Measurements from ENCODE around the gene VTA1.
"Not testable (repeated sequence)": the region's sequence is repeated elsewhere in the genome, so short reads cannot be mapped to it uniquely, and the experiment has no call there.

Gene VTA1

DNA sequence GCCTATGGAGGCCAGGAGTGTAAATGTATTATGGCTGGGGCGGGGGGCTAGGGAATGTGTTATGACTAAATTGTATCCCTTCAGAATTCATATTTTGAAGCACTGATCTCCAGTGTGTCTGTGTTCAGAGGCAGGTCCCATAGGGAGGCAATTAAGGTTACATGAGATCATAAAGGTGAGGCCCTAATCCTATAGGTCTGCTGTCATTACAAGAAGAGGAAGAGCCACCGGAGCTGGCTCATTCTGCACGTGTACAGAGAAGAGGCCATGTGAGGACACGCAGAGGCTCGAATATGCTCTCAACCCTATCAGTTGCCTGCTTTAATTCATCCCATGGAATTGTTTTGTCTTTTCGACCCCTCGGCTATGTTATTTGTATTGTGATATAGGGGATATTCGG, 76.9 kb downstream of the VTA1 start:
- H3K4me3 Mint-ChIP-seq, result no peak overlapping the region
- H3K36me3 Mint-ChIP-seq (ENCODE audit: low read depth), result peaks cover 2% of the 10 kb centered on the region
- H3K27me3 Mint-ChIP-seq (ENCODE audit: low read depth), result no peaks in the 10 kb centered on the region
- H3K27ac Mint-ChIP-seq, result no peak overlapping the region
- H3K4me1 Mint-ChIP-seq (ENCODE audit: low read depth), result no peaks in the 10 kb centered on the region
- no peak for DNase-seq (ENCODE audit: low spot score)
- no peaks in the 10 kb centered on the region for H3K9me3 Mint-ChIP-seq

DNA sequence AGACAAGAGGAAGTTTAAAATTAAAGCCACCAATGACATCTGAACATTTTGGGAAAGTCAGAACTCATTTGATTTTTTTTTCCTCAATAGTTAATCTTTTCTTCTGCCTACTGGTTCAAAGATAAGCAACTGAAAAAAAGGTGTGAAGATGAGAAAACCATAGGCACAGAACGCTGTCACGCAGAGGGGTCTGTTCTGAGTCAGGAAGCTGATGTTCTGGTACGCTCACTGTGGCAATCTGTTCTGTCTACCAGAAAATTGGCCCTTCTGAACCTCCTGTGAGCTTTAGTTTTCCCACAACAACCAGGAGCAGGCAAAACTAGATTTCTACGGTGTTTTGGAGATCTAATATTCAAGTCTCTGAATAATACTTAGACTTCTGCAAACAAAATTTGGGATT, 78.1 kb downstream of the VTA1 start:
- no peak overlapping the region for H3K4me3 Mint-ChIP-seq
- H3K9me3 Mint-ChIP-seq, result peaks cover 4% of the 10 kb centered on the region
- H3K36me3 Mint-ChIP-seq (ENCODE audit: low read depth), result no peaks in the 10 kb centered on the region
- no peaks in the 10 kb centered on the region for H3K27me3 Mint-ChIP-seq (ENCODE audit: low read depth)
- H3K27ac Mint-ChIP-seq, result no peak overlapping the region
- no peaks in the 10 kb centered on the region for H3K4me1 Mint-ChIP-seq (ENCODE audit: low read depth)
- DNase-seq (ENCODE audit: low spot score), result no peak

DNA sequence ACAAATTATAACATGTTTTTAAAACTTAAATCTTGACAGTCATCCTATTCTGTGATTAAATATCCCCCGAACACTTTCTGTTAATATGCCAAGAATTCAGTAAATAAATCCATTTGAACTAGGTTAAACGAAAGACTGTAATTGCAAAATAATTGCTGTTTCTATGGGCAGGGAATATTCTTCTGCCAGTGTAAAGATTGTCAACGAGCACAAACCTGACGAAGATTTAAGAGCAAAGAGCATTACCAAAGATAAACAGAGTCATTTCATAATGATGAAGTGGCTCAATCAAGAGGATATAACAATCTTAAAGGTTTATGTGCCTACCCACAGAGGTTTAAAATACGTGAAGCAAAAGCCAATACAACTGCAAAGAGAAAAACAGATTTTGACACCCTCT, 78.5 kb downstream of the VTA1 start:
- no peak overlapping the region for H3K27ac Mint-ChIP-seq
- H3K36me3 Mint-ChIP-seq (ENCODE audit: low read depth), result no peaks in the 10 kb centered on the region
- H3K4me3 Mint-ChIP-seq, result no peak overlapping the region
- peaks cover 7% of the 10 kb centered on the region for H3K9me3 Mint-ChIP-seq
- DNase-seq (ENCODE audit: low spot score), result no peak
- no peaks in the 10 kb centered on the region for H3K27me3 Mint-ChIP-seq (ENCODE audit: low read depth)
- no peaks in the 10 kb centered on the region for H3K4me1 Mint-ChIP-seq (ENCODE audit: low read depth)

DNA sequence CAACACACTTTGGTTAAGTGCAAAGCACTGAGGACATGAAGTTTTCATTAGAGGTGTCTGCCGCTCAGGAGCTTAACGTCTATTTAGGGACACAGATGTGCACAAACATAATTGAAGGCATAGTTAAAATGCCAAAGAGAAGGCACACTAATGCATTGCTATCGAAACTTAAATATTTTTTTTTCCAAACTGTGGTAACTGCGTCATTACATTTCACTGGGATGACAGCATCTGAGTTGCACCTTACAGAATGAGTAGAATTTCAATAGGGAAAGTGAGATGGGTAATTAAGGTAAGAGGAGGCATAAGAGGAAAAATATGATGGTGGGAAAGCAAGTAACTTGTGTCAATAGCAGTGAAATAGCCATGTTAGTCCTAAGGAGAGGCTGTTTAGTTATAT, 79.7 kb downstream of the VTA1 start:
- DNase-seq (ENCODE audit: low spot score), result no peak
- peaks cover 7% of the 10 kb centered on the region for H3K9me3 Mint-ChIP-seq
- no peak overlapping the region for H3K27ac Mint-ChIP-seq
- no peaks in the 10 kb centered on the region for H3K27me3 Mint-ChIP-seq (ENCODE audit: low read depth)
- no peaks in the 10 kb centered on the region for H3K4me1 Mint-ChIP-seq (ENCODE audit: low read depth)
- H3K4me3 Mint-ChIP-seq, result no peak overlapping the region
- no peaks in the 10 kb centered on the region for H3K36me3 Mint-ChIP-seq (ENCODE audit: low read depth)

DNA sequence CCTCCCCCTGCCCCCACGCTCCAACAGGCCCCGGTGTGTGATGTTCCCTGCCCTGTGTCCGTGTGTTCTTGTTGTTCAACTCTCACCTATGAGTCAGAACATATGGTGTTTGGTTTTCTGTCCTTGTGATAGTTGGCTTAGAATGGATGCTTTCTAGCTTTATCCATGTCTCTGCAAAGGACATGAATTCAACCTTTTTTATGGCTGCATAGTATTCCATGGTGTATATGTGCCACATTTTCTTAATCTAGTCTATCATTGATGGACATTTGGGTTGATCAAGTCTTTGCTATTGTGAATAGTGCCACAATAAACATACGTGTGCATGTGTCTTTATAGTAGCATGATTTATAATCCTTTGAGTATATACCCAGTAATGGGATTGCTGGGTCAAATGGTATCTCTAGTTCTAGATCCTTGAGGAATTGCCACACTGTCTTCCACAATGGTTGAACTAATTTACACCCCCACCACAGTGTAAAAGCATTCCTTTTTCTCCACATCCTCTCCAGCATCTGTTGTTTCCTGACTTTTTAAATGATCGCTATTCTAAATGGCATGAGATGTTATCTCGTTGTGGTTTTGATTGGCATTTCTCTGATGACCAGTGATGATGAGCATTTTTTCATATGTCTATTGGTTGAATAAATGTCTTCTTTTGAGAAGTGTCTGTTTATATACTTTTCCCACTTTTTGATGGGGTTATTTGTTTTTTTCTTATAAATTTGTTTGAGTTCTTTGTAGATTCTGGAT, 82.6 kb downstream of the VTA1 start:
- not testable (repeated sequence) for DNase-seq (ENCODE audit: low spot score); H3K27me3 Mint-ChIP-seq (ENCODE audit: low read depth); H3K36me3 Mint-ChIP-seq (ENCODE audit: low read depth); H3K9me3 Mint-ChIP-seq; H3K4me1 Mint-ChIP-seq (ENCODE audit: low read depth); H3K4me3 Mint-ChIP-seq; H3K27ac Mint-ChIP-seq

DNA sequence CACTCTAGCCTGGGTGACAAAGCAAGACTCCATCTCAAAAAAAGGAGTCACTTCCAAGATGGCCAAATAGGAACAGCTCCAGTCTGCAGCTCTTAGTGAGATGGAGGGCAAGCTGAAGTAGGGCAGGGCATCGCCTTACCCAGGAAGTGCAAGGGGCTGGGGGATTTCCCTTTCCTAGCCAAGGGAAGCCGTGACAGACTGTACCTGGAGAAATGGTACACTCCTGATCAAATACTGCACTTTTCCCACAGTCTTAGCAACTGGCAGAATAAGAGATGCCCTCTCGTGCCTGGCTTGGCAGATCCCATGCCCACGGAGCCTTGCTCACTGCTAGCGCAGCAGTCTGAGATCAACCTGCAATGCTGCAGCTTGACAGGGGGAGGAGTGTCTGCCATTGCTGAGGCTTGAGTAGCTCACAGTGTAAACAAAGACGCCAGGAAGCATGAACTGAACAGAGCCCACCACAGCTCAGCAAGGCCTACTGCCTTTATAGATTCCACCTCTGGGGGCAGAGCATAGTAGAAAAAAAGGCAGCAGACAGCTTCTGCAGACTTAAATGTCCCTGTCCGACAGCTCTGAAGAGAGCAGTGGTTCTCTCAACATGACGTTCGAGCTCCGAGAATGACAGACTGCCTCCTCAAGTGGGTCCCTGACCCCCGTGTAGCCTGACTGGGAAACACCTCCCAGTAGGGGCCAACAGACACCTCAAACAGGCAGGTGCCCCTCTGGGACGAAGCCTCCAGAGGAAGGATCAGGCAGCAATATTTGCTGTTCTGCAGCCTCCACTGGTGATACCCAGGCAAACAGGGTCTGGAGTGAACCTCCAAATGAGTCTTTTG, 85.4 kb downstream of the VTA1 start:
- not testable (repeated sequence) for H3K4me3 Mint-ChIP-seq; H3K27me3 Mint-ChIP-seq (ENCODE audit: low read depth); H3K9me3 Mint-ChIP-seq; H3K36me3 Mint-ChIP-seq (ENCODE audit: low read depth); DNase-seq (ENCODE audit: low spot score); H3K4me1 Mint-ChIP-seq (ENCODE audit: low read depth); H3K27ac Mint-ChIP-seq

DNA sequence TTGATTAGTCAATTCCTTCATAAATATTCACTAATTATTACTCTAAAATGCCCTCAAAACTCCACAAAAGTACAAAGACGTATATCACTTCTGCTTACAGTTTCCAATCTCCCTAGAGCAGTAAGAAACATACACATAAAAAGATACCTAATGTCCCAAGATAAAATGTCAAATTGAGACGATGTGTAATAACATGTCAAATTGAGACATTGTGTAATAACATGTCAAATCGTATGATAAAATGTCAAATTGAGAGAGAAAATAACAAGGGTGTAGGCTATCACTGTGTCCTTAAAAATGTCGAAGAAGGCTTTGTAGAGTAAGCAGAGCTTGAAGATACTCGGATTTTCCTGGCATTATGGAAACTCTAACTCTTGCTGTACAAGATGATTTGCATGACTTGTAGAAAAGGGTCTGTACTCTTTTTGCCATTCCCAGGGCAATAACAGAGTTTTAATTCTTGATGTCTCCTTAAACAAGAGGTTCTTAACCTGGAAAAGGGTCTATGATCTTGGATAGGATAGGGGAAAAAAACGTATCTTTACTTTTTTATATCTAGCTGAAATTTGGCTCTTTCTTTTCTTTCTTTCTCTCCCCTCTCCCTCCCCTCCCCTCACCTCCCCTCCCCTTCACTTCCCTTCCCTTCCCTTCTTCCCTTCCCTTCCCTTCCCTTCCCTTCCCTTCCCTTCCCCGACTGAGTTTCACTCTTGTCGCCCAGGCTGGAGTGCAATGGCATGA, 87.1 kb downstream of the VTA1 start:
- no peak overlapping the region for H3K27ac Mint-ChIP-seq
- H3K36me3 Mint-ChIP-seq (ENCODE audit: low read depth), result no peaks in the 10 kb centered on the region
- peaks cover 7% of the 10 kb centered on the region for H3K27me3 Mint-ChIP-seq (ENCODE audit: low read depth)
- H3K9me3 Mint-ChIP-seq, result peaks cover 7% of the 10 kb centered on the region
- H3K4me3 Mint-ChIP-seq, result no peak overlapping the region
- no peaks in the 10 kb centered on the region for H3K4me1 Mint-ChIP-seq (ENCODE audit: low read depth)
- no peak for DNase-seq (ENCODE audit: low spot score)

DNA sequence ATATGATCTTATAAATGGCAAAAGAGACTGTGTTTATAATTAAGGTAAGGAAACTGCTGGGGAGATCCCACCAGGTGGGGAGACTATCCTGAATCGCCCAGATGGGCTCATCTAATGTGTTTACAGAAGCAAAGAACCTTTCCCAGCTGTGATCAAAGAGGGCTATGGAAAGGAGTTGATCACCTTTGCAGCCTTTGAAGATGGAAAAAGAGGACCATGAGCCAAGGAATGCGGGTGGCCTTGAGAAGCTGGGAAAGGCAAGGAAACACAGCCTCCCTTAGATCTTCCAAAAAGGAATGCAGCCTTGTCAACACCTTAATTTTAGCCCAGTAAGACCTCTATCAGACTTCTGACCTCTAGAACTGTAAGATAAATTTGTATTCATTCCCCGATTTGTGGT, 88.2 kb downstream of the VTA1 start:
- Mint-ChIP-seq H3K27ac (no peak overlapping the region), H3K36me3 (ENCODE audit: low read depth) (no peaks in the 10 kb centered on the region), H3K4me3 (no peak overlapping the region), H3K4me1 (ENCODE audit: low read depth) (no peaks in the 10 kb centered on the region), H3K9me3 (peaks cover 2% of the 10 kb centered on the region), H3K27me3 (ENCODE audit: low read depth) (peaks cover 7% of the 10 kb centered on the region)
- no peak for DNase-seq (ENCODE audit: low spot score)

DNA sequence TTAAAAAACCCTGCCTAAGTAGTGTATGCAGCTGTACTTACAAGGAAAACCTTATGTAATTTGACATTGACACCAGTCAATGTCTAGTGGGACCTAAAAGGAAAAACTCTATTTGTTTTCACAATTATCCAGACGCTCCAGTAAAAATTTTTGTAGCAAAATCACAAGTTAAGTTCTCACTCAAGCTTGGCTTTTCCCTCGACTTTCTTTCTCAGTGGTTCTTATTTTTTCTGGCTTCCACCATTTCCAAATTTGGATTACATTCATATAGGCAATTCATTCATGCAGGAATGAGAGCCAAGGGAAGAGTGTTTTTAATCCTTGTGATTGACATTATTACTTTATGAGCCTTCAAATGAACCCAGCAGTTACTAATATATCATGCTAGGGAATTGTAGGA, 88.7 kb downstream of the VTA1 start:
- H3K4me1 Mint-ChIP-seq (ENCODE audit: low read depth), result no peaks in the 10 kb centered on the region
- H3K9me3 Mint-ChIP-seq, result no peaks in the 10 kb centered on the region
- H3K27me3 Mint-ChIP-seq (ENCODE audit: low read depth), result peaks cover 7% of the 10 kb centered on the region
- no peak overlapping the region for H3K4me3 Mint-ChIP-seq
- no peak for DNase-seq (ENCODE audit: low spot score)
- no peak overlapping the region for H3K27ac Mint-ChIP-seq
- no peaks in the 10 kb centered on the region for H3K36me3 Mint-ChIP-seq (ENCODE audit: low read depth)

DNA sequence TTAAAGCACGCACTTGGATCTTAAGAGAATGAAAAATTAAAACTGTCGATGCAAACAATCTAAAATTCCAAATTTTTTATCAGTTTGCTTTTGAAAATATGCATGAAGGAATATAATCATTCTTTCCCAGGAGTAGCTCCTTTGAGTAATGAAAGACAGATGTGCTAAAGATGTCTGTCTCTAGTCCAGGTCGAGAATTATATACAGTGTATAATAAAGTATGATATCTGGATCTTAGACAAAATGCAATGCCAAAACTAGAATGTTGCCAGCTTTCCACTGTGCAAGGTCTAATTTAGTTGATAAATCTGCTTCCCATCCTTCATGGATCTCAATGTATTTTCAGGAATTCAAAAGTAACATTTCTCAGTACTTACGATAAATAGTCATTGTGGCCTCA, 89.6 kb downstream of the VTA1 start:
- Mint-ChIP-seq H3K36me3 (ENCODE audit: low read depth) (no peaks in the 10 kb centered on the region), H3K4me1 (ENCODE audit: low read depth) (no peaks in the 10 kb centered on the region), H3K27me3 (ENCODE audit: low read depth) (peaks cover 7% of the 10 kb centered on the region), H3K9me3 (no peaks in the 10 kb centered on the region), H3K4me3 (no peak overlapping the region), H3K27ac (no peak overlapping the region)
- DNase-seq (ENCODE audit: low spot score), result no peak

DNA sequence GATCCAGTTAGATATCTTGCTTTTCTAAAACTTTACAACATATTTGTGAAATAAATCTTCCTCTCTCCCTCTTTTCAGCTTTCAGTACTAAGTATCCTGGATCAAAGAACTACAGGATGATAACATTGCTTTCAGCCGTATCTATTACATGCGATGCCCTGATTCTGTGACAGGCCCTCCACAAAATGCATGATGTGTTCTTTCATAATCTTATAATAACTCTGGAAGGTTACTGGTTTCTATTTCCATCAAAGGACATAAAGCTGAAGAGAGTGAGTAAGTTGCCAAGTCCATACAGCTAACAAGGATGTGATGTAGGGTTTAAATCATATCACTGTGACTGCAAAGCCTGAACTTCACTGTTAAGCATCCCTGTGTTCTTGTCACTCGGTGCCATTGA, 91.8 kb downstream of the VTA1 start:
- Mint-ChIP-seq H3K9me3 (no peaks in the 10 kb centered on the region), H3K27me3 (ENCODE audit: low read depth) (peaks cover 4% of the 10 kb centered on the region), H3K4me3 (no peak overlapping the region), H3K36me3 (ENCODE audit: low read depth) (no peaks in the 10 kb centered on the region), H3K4me1 (ENCODE audit: low read depth) (no peaks in the 10 kb centered on the region), H3K27ac (no peak overlapping the region)
- no peak for DNase-seq (ENCODE audit: low spot score)

DNA sequence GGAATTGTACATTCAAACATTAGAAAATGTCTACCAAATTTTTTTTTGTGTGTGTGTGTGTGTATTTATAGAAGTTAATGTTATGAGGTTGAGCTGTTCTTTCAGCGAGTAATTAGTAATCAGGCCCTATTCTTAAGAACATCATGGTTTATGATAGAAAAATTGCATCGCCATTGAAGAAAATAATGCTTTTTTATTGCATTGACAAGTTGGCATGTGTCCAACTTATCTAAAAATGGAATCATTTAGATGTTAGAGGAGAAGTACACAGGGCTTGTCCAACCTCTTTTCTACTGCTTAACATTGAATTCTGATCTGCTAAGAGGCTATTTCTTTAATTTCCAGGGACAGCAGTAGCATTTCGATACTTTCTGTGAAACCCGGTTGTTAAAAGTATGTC, 93.1 kb downstream of the VTA1 start:
- Mint-ChIP-seq H3K27ac (no peak overlapping the region), H3K9me3 (no peaks in the 10 kb centered on the region), H3K4me1 (ENCODE audit: low read depth) (no peaks in the 10 kb centered on the region), H3K27me3 (ENCODE audit: low read depth) (peaks cover 2% of the 10 kb centered on the region), H3K4me3 (no peak overlapping the region), H3K36me3 (ENCODE audit: low read depth) (no peaks in the 10 kb centered on the region)
- no peak for DNase-seq (ENCODE audit: low spot score)

DNA sequence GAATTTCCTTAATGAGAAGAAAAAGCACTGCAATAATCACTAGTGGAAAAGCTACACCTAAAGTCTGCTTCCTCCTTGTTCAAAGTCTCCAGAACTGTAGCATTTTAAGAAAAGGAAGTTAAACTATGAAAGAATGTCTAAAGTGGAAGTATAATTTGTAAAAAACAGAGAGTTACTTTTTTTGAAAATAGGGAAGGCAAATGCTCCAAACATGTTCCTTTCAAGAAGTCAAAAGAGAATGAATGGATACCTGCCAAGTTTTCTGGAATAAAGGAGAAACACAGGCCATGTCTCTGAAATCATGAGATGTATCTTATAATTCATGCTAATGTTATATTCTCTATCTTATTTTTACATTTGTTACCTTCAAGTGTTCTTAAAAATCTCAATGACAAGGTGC, 94.0 kb downstream of the VTA1 start:
- H3K4me3 Mint-ChIP-seq, result no peak overlapping the region
- H3K9me3 Mint-ChIP-seq, result no peaks in the 10 kb centered on the region
- H3K27me3 Mint-ChIP-seq (ENCODE audit: low read depth), result peaks cover 2% of the 10 kb centered on the region
- H3K27ac Mint-ChIP-seq, result no peak overlapping the region
- DNase-seq (ENCODE audit: low spot score), result no peak
- H3K36me3 Mint-ChIP-seq (ENCODE audit: low read depth), result no peaks in the 10 kb centered on the region
- H3K4me1 Mint-ChIP-seq (ENCODE audit: low read depth), result no peaks in the 10 kb centered on the region

DNA sequence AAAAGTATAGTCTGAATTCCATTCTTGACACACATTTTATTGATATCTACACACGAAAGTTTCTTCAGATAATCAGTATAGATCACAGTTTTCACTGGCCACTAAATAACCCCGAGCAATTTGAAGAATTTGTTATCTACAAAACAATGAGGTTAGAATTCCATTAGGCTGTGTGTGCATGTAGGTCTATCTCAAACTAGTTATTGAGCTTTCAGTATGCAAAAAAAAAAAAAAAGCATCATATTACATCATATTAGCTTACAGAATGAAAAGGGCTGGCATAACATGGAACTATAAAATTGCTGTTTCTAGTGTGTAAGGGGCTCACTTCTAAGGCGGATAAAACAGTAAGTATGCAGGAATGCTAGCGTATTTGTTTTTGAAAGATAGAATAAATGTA, 95.2 kb downstream of the VTA1 start:
- no peak for DNase-seq (ENCODE audit: low spot score)
- no peaks in the 10 kb centered on the region for H3K9me3 Mint-ChIP-seq
- no peak overlapping the region for H3K27ac Mint-ChIP-seq
- H3K4me3 Mint-ChIP-seq, result no peak overlapping the region
- H3K27me3 Mint-ChIP-seq (ENCODE audit: low read depth), result peaks cover 2% of the 10 kb centered on the region
- H3K36me3 Mint-ChIP-seq (ENCODE audit: low read depth), result no peaks in the 10 kb centered on the region
- no peaks in the 10 kb centered on the region for H3K4me1 Mint-ChIP-seq (ENCODE audit: low read depth)

Data from T-helper 2 cell treated with Interferon-gamma antibody and Interleukin-4, amounts not matched to agents 5 μg/mL and 100 μg/mL, for 36 hours (primary cell).